HCT116 (cell line): ENCODE measurements around the gene TMPRSS11A. TPM values are rescaled to one million over a fixed set of nuclear protein-coding genes. Genes with fewer than 3 reads are reported as not detected.

ENCODE experiments used
- ATAC-seq: fragments of 200-7000 bp; cut with Tn5 transposase; 2 replicates; pipeline ENCODE4 v1.9.1; 2020; ENCODE audit warnings: mild to moderate bottlenecking, moderate library complexity
- BruUV-seq: library from RNA; stranded (reverse); fragments of 400-500 nt; replicated peaks from 2 replicates; lab custom pipeline; 2021; lab: Mats Ljungman, UMichigan
- CTCF ChIA-PET: fragments of 300-600 bp; sonication (Branson Sonifier 250); formaldehyde crosslinking; loops from one replicate; lab custom pipeline; 2021; ENCODE audit warnings: antibody characterized with exemption; lab: Charles Lee
- POLR2A ChIA-PET: fragments of 300-600, 350-600 bp; sonication (Branson Sonifier 250); formaldehyde crosslinking; loops from one replicate; lab custom pipeline; 2021; ENCODE audit warnings: antibody characterized with exemption; lab: Charles Lee
- RAD21 ChIA-PET, 2 experiments: fragments of 300-600 bp; sonication (Branson Sonifier 250); formaldehyde crosslinking; loops; one replicate each; lab custom pipeline; 2023; ENCODE audit warnings: low total read pairs in 2 of 2; ENCODE audit not compliant: uncharacterized antibody in 2 of 2, unreplicated experiment in 2 of 2, low non-redundant PET in 1 of 2; lab: Charles Lee
- DNase-seq: peaks from one replicate; pipeline ENCODE4 v3.0.0-alpha.2; 2010; ENCODE audit warnings: low read depth, low spot score
- H2AFZ ChIP-seq: fragments of 200-600 bp; shearing (Covaris generic), sonication (generic); 2 replicates; pipeline ENCODE4 v1.6.1; 2017; ENCODE audit warnings: low read depth, mixed run types, mixed read lengths, antibody characterized with exemption, low read length; ENCODE audit not compliant: poor library complexity, severe bottlenecking
- H3K27ac ChIP-seq: 2 replicates; pipeline ENCODE4 v1.5.1; 2012; ENCODE audit warnings: low read depth, low read length
- H3K27me3 ChIP-seq: fragments of 200-600 bp; sonication (generic); 2 replicates; pipeline ENCODE4 v1.6.1; 2016; ENCODE audit warnings: mixed run types, low read length, mixed read lengths; ENCODE audit not compliant: insufficient read depth
- H3K36me3 ChIP-seq, 2 experiments: fragments of 200-500 bp in 1 of 2; fragments of 200-600 bp in 1 of 2; sonication (Bioruptor generic) in 1 of 2; sonication (generic) in 1 of 2; 2 replicates each; pipeline versions ENCODE4 v1.5.1 to v1.6.1; 2014 to 2016; ENCODE audit warnings: low read length in 2 of 2, inconsistent platforms in 1 of 2, mixed read lengths in 1 of 2, mixed run types in 1 of 2; ENCODE audit not compliant: insufficient read depth in 2 of 2, control insufficient read depth in 1 of 2
- H3K4me1 ChIP-seq, 2 experiments: fragments of 200-600 bp in 1 of 2; sonication (generic) in 1 of 2; 2 replicates each; pipeline versions ENCODE4 v1.5.1 to v1.6.1; 2012 to 2017; ENCODE audit warnings: low read length in 2 of 2, inconsistent platforms in 1 of 2, mild to moderate bottlenecking in 1 of 2, mixed read lengths in 1 of 2, mixed run types in 1 of 2, moderate library complexity in 1 of 2; ENCODE audit not compliant: insufficient read depth in 2 of 2, control insufficient read depth in 1 of 2
- H3K4me2 ChIP-seq: fragments of 200-600 bp; sonication (generic); 2 replicates; pipeline ENCODE4 v1.6.1; 2017; ENCODE audit warnings: mixed run types, low read length, mixed read lengths
- H3K4me3 ChIP-seq, 2 experiments: fragments of 200-600 bp in 1 of 2; sonication (generic) in 1 of 2; replicated peaks in 1 of 2; 2 replicates each; pipeline ENCODE4 v1.5.1; 2011 to 2016; ENCODE audit warnings: low read length in 2 of 2, control low read depth in 1 of 2, low read depth in 1 of 2, mild to moderate bottlenecking in 1 of 2, mixed read lengths in 1 of 2, mixed run types in 1 of 2
- H3K79me2 ChIP-seq: fragments of 200-600 bp; sonication (generic); 2 replicates; pipeline ENCODE4 v1.6.1; 2017; ENCODE audit warnings: mild to moderate bottlenecking, mixed run types, low read length, moderate library complexity, mixed read lengths; ENCODE audit not compliant: insufficient read depth
- H3K9ac ChIP-seq: fragments of 200-600 bp; sonication (generic); 2 replicates; pipeline ENCODE4 v1.6.1; 2016; ENCODE audit warnings: low read length, mixed read lengths
- H3K9me2 ChIP-seq: fragments of 200-600 bp; sonication (generic), shearing (Covaris generic); 2 replicates; pipeline ENCODE4 v1.6.1; 2017; ENCODE audit warnings: mixed run types, mild to moderate bottlenecking, moderate library complexity; ENCODE audit not compliant: insufficient read depth
- H3K9me3 ChIP-seq, 2 experiments: fragments of 200-500 bp in 1 of 2; fragments of 200-600 bp in 1 of 2; sonication (Bioruptor generic) in 1 of 2; sonication (generic) in 1 of 2; 2 replicates each; pipeline ENCODE4 v1.6.1; 2014 to 2017; ENCODE audit warnings: low read length in 2 of 2, mixed read lengths in 2 of 2, inconsistent platforms in 1 of 2, low read depth in 1 of 2, mild to moderate bottlenecking in 1 of 2, mixed run types in 1 of 2, moderate library complexity in 1 of 2; ENCODE audit not compliant: control insufficient read depth in 1 of 2, insufficient read depth in 1 of 2
- H4K20me1 ChIP-seq: fragments of 200-600 bp; sonication (generic), shearing (Covaris generic); 2 replicates; pipeline ENCODE4 v1.6.1; 2017; ENCODE audit warnings: mixed run types, mild to moderate bottlenecking, moderate library complexity; ENCODE audit not compliant: insufficient read depth
- ATF3 ChIP-seq: IDR thresholded peaks from 2 replicates; pipeline ENCODE4 v1.6.1; 2012
- CBX3 ChIP-seq: IDR thresholded peaks from 2 replicates; pipeline ENCODE4 v1.6.1; 2012; ENCODE audit warnings: low read depth
- CEBPB ChIP-seq: IDR thresholded peaks from 2 replicates; pipeline ENCODE4 v1.6.1; 2012; ENCODE audit warnings: low read depth
- CTCF ChIP-seq, 3 experiments: fragments of 200-600 bp in 1 of 3; sonication (generic) in 1 of 3; IDR thresholded peaks in 2 of 3; conservative IDR thresholded peaks in 1 of 3; 2 replicates each; pipeline ENCODE4 v1.5.1; 2012 to 2017; ENCODE audit warnings: low read depth in 2 of 3, low read length in 2 of 3, antibody characterized with exemption in 1 of 3, borderline replicate concordance in 1 of 3, control low read depth in 1 of 3, mild to moderate bottlenecking in 1 of 3, mixed read lengths in 1 of 3, mixed run types in 1 of 3, moderate library complexity in 1 of 3; ENCODE audit not compliant: insufficient read depth in 1 of 3
- EZH2 ChIP-seq: fragments of 200-600 bp; sonication (generic); IDR thresholded peaks from 2 replicates; pipeline ENCODE4 v1.6.1; 2017; ENCODE audit warnings: antibody characterized with exemption, mixed run types
- FOSL1 ChIP-seq: IDR thresholded peaks from 2 replicates; pipeline ENCODE4 v1.6.1; 2012; ENCODE audit warnings: low read depth
- POLR2A ChIP-seq: IDR thresholded peaks from 2 replicates; pipeline ENCODE4 v1.7.0; 2011; ENCODE audit warnings: borderline replicate concordance; ENCODE audit not compliant: insufficient read depth, insufficient read length; ENCODE audit errors: extremely low read depth
- POLR2AphosphoS5 ChIP-seq: IDR thresholded peaks from 2 replicates; pipeline ENCODE4 v1.6.1; 2011; ENCODE audit warnings: mild to moderate bottlenecking, low read depth, low read length, moderate library complexity
- REST ChIP-seq: IDR thresholded peaks from 2 replicates; pipeline ENCODE4 v1.6.1; 2012; ENCODE audit warnings: low read depth
- SIN3A ChIP-seq: IDR thresholded peaks from 2 replicates; pipeline ENCODE4 v1.6.1; 2012; ENCODE audit warnings: low read depth
- SP1 ChIP-seq: IDR thresholded peaks from 2 replicates; pipeline ENCODE4 v1.6.1; 2012; ENCODE audit warnings: low read depth
- SRF ChIP-seq: IDR thresholded peaks from 2 replicates; pipeline ENCODE4 v1.6.1; 2012; ENCODE audit warnings: low read depth
- TCF7L2 ChIP-seq: IDR thresholded peaks from 2 replicates; pipeline ENCODE4 v1.7.0; 2011; ENCODE audit warnings: borderline replicate concordance, inconsistent platforms; ENCODE audit not compliant: insufficient read depth, insufficient read length; ENCODE audit errors: extremely low read depth
- YY1 ChIP-seq: IDR thresholded peaks from 2 replicates; pipeline ENCODE4 v1.6.1; 2011; ENCODE audit warnings: low read length, low read depth, moderate library complexity, mild to moderate bottlenecking; ENCODE audit not compliant: insufficient replicate concordance; ENCODE audit errors: extremely low read depth
- ZBTB33 ChIP-seq: IDR thresholded peaks from 2 replicates; pipeline ENCODE4 v1.6.1; 2011; ENCODE audit warnings: mild to moderate bottlenecking, low read length, moderate library complexity; ENCODE audit not compliant: insufficient replicate concordance; ENCODE audit errors: extremely low read depth
- ZNF274 ChIP-seq: fragments of 200-500 bp; sonication (Bioruptor generic); IDR thresholded peaks from 2 replicates; pipeline ENCODE4 v1.6.1; 2014; ENCODE audit warnings: mild to moderate bottlenecking, low read depth, low read length, inconsistent platforms
- intact Hi-C: fragments of 100-400 bp; cut with micrococcal nuclease; formaldehyde crosslinking; loops from 2 replicates; pipeline ENCODE4 v1.10.0; 2022
- total RNA-seq: library from RNA; stranded (reverse); gene quantifications from one replicate; pipeline ENCODE4 v1.2.1, GENCODE V29; 2021; ENCODE audit not compliant: unreplicated experiment

TMPRSS11A gene
- total RNA-seq, 1 experiment from 2014 or later = not detected

GRCh38 chr4:67912080-67912479 is 51.2 kb downstream of the TMPRSS11A start:
- BruUV-seq = no TSS peak
- H3K27me3 ChIP-seq = no peaks in the 10 kb centered on the region
- no peaks in the 10 kb centered on the region for H4K20me1 ChIP-seq
- no peaks in the 10 kb centered on the region for H3K79me2 ChIP-seq
- H3K27ac ChIP-seq = no peak overlapping the region
- no peak overlapping the region for H3K4me3 ChIP-seq
- DNase-seq = no peak
- ChIA-PET CTCF (interaction anchor here (1.9 kb wide), 1 partner anchor 264 kb away, joined by 6 read pairs; no protein-coding TSS in a partner anchor), RAD21 (interaction anchor here in 1 of 2 experiments (0.7 kb wide), 1 partner anchor 76 kb away, joined by 3 read pairs; no protein-coding TSS in a partner anchor)
- no peak overlapping the region for H2AFZ ChIP-seq
- H3K9ac ChIP-seq = no peak overlapping the region
- intact Hi-C loops = loop anchor here (10.0 kb wide), 1 partner anchor 463 kb away; no protein-coding TSS in a partner anchor
- no peaks in the 10 kb centered on the region for H3K9me2 ChIP-seq
- TF ChIP-seq CBX3 = no peak
- TF ChIP-seq FOSL1 = no peak
- no peak for TF ChIP-seq REST
- TF ChIP-seq POLR2A = no peak
- no peak for TF ChIP-seq SIN3A
- no peak for TF ChIP-seq SP1
- no peak for TF ChIP-seq EZH2
- TF ChIP-seq ZNF274 = no peak
- TF ChIP-seq SRF = no peak
- no peak for TF ChIP-seq CEBPB
- TF ChIP-seq CTCF (IDR thresholded peaks at IDR 0.05 in 2 of 3, conservative IDR thresholded peaks at IDR 0.05 in 1 of 3; ENCODE audit: borderline replicate concordance in 1 of 3, insufficient read depth in 1 of 3, low read depth in 2 of 3, low read length in 2 of 3) = no peak
- no peak for TF ChIP-seq YY1
- TF ChIP-seq ZBTB33 = no peak
- no peak for TF ChIP-seq ATF3
- TF ChIP-seq TCF7L2 = no peak
- no peak for TF ChIP-seq POLR2AphosphoS5
- TF ChIP-seq, all 23 proteins: peak for 0
- no peak for ATAC-seq
- Histone ChIP-seq H3K9me3 (no peaks in the 10 kb centered on the region), H3K4me2 (no peak overlapping the region), H3K4me1 (no peaks in the 10 kb centered on the region), H3K36me3 (no peaks in the 10 kb centered on the region)
- POLR2A ChIA-PET = no interaction called here
